Upper lobe of right lung (tissue), 1 donor: ENCODE data around the gene CDC42SE2. TPM values are rescaled to one million over a fixed set of nuclear protein-coding genes. Genes with fewer than 3 reads are reported as not detected.
"Not testable (repeated sequence)": the region's sequence is repeated elsewhere in the genome, so short reads cannot be mapped to it uniquely, and the experiment has no call there.

Experiments used
- ATAC-seq: fragments of 200-7000 bp; cut with Tn5 transposase; one replicate; pipeline ENCODE4 v1.9.1; 2020; ENCODE audit warnings: mild to moderate bottlenecking, moderate library complexity
- DNase-seq: peaks from one replicate; pipeline ENCODE4 v3.0.0-alpha.2; 2020
- H3K27ac ChIP-seq: fragments of 200-600 bp; one replicate; pipeline ENCODE4 v1.8.0; 2022
- H3K27me3 ChIP-seq: fragments of 200-600 bp; one replicate; pipeline ENCODE4 v1.8.0; 2022; ENCODE audit warnings: mild to moderate bottlenecking
- H3K36me3 ChIP-seq: fragments of 200-600 bp; one replicate; pipeline ENCODE4 v1.8.0; 2022
- H3K4me1 ChIP-seq: fragments of 200-600 bp; one replicate; pipeline ENCODE4 v1.8.0; 2022
- H3K4me3 ChIP-seq: fragments of 200-600 bp; one replicate; pipeline ENCODE4 v1.8.0; 2022; ENCODE audit warnings: mild to moderate bottlenecking
- H3K9me3 ChIP-seq: fragments of 200-600 bp; one replicate; pipeline ENCODE4 v1.8.0; 2022
- intact Hi-C: fragments of 100-400 bp; cut with DNase I; formaldehyde crosslinking; loops from one replicate; pipeline ENCODE4 v1.11.0; 2022
- total RNA-seq: library from RNA; stranded (reverse); fragmentation: NEBNext Ultra II Directional; extraction: Animal tissue kit (Norgen Biotek cat#: 25700); gene quantifications from one replicate; pipeline ENCODE4 v1.2.1, GENCODE V29; 2021
- TF ChIP-seq, protein P1 (sequence below): fragments of 200-600 bp; IDR thresholded peaks from one replicate; pipeline ENCODE4 v1.8.0; 2022; ENCODE audit warnings: antibody characterized with exemption
- donor health status: DM: no; HTN: yes; CAD: no; lungs with severe emphysema.

The CDC42SE2 gene
- total RNA-seq, 1 donor from 2014 or later, result 37.0 TPM

DNA sequence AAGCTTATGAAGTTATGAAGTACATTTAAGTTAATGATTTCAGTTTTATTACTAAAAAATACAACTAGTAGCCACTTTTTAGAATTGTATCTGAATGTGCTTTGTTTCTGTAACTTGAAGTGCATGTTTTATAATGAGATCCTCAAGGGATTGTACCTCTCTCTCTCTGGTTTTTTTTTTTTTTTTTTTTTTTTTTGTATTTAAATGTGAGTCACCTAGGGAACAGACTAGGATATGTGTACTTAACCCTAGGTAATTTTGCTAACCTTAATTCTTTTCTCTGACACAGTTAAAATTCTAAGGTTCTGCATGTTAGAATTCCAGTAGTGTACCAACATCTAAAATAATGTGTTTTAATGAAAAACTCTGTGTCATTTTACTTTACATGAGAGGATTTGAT is 59.5 kb downstream of the CDC42SE2 start:
- Histone ChIP-seq H3K9me3 (no peaks in the 10 kb centered on the region), H3K27ac (no peak overlapping the region), H3K4me1 (peaks cover 22% of the 10 kb centered on the region), H3K4me3 (no peak overlapping the region), H3K36me3 (no peaks in the 10 kb centered on the region), H3K27me3 (no peaks in the 10 kb centered on the region)
- no peak for ATAC-seq
- DNase-seq, result no peak
- intact Hi-C loops, result no loop called here
- TF ChIP-seq, protein P1, sequence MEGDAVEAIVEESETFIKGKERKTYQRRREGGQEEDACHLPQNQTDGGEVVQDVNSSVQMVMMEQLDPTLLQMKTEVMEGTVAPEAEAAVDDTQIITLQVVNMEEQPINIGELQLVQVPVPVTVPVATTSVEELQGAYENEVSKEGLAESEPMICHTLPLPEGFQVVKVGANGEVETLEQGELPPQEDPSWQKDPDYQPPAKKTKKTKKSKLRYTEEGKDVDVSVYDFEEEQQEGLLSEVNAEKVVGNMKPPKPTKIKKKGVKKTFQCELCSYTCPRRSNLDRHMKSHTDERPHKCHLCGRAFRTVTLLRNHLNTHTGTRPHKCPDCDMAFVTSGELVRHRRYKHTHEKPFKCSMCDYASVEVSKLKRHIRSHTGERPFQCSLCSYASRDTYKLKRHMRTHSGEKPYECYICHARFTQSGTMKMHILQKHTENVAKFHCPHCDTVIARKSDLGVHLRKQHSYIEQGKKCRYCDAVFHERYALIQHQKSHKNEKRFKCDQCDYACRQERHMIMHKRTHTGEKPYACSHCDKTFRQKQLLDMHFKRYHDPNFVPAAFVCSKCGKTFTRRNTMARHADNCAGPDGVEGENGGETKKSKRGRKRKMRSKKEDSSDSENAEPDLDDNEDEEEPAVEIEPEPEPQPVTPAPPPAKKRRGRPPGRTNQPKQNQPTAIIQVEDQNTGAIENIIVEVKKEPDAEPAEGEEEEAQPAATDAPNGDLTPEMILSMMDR, result no peak

DNA sequence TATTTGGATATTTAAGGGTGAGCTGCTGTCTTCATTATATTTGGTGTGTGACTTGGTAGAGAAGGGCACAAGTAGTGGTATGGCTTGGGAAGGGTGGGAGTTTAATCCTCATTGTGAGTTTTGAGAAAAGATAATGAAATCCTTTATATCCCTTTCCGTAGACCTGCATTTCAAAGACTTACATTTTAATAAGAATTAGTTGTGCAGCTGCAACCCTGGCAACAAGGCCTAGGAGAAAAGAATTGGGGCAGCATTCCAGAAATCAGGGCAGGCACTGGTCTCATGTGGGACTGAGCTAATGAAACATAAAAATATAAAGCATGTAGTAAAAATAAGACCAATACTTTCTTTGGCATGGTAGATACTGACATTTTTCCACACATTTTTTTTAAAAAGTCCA is 60.5 kb downstream of the CDC42SE2 start:
- Histone ChIP-seq H3K4me3 (no peak overlapping the region), H3K36me3 (no peaks in the 10 kb centered on the region), H3K27me3 (no peaks in the 10 kb centered on the region), H3K9me3 (no peaks in the 10 kb centered on the region), H3K27ac (no peak overlapping the region), H3K4me1 (peaks cover 22% of the 10 kb centered on the region)
- TF ChIP-seq, protein P1, result no peak
- intact Hi-C loops, result no loop called here
- no peak for ATAC-seq
- no peak for DNase-seq

DNA sequence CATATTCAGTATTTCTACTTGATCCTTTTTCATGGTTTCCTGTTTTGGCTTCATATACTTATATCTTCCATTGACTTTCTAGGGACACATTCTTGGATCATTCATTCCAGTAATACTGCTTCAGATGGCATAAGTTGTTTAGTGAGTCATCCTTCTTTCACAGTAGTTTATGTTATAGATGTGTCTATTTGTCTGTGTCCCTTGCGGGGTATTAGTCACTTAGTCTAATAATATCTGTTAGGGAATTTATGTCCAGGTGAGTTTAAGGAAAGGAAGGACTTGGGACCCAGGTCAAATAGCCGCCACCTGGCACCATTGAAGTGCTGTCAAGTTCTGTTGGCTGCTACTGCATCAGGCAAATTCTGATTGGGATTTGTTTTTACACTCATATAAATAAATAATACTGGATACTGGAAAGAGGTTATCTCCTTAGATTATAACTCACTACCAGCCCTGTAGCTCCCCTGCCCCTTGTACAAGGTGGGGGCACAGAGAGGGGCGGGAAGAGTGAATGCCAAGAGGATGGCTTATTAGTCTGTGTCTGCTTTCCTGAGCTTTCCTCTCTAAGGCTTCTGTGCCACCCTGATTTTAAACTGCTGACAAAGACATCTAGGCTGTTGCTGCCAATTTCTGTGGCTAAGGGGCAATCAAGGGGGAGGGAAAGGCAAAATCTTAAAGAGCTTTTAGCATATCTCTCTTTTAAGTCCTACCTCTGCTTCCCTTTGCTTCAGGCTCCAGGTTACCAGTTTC is 64.9 kb downstream of the CDC42SE2 start:
- no peak overlapping the region for H3K4me3 ChIP-seq
- H3K9me3 ChIP-seq, result no peaks in the 10 kb centered on the region
- TF ChIP-seq, protein P1, result no peak
- peaks cover 13% of the 10 kb centered on the region for H3K4me1 ChIP-seq
- no peak for DNase-seq
- intact Hi-C loops, result no loop called here
- H3K27me3 ChIP-seq, result no peaks in the 10 kb centered on the region
- no peak overlapping the region for H3K27ac ChIP-seq
- no peak for ATAC-seq
- no peaks in the 10 kb centered on the region for H3K36me3 ChIP-seq

DNA sequence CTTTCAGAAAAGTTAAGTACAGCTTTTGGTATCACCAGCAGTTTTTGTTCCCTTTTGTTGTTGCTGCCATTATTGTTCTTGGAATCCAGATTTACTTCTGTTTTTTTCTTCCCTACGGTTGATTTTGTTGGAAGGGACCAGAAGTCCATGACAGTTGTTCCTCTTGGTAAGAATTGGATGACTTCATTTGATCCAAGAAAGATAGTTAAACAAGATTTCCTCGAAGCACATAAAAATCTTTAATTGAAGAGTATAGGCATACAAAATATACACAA is 65.4 kb downstream of the CDC42SE2 start:
- ATAC-seq, result no peak

DNA sequence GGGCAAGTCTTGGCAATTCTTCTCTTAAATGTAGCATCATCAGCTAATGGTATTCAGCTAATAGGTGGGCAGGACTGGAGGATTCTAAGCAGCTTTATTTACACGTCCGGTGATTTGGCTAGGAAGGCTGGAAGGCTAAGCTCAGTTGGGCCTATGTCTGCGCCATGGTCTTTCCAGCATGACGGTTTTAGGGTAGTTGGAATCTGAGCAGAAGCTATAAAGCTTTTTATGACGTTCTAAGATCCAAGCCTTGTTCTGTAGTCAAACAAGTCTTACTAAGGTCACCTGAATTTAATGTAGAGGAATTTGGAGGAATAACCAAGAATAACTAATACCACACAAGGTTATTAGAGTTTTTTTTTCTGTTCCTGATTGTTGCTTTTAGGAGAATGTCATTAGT is 66.2 kb downstream of the CDC42SE2 start:
- Histone ChIP-seq H3K36me3 (no peaks in the 10 kb centered on the region), H3K9me3 (no peaks in the 10 kb centered on the region), H3K4me1 (no peaks in the 10 kb centered on the region), H3K27ac (no peak overlapping the region), H3K4me3 (no peak overlapping the region), H3K27me3 (no peaks in the 10 kb centered on the region)
- TF ChIP-seq, protein P1, result no peak
- no peak for DNase-seq
- no peak for ATAC-seq
- intact Hi-C loops, result no loop called here

More for the DNA sequence above, 65.4 kb downstream of the CDC42SE2 start:
- Histone ChIP-seq H3K4me3 (no peak overlapping the region), H3K27me3 (no peaks in the 10 kb centered on the region), H3K27ac (no peak overlapping the region), H3K9me3 (no peaks in the 10 kb centered on the region), H3K4me1 (peaks cover 8% of the 10 kb centered on the region), H3K36me3 (no peaks in the 10 kb centered on the region)
- intact Hi-C loops, result no loop called here
- DNase-seq, result no peak
- TF ChIP-seq, protein P1, result no peak

DNA sequence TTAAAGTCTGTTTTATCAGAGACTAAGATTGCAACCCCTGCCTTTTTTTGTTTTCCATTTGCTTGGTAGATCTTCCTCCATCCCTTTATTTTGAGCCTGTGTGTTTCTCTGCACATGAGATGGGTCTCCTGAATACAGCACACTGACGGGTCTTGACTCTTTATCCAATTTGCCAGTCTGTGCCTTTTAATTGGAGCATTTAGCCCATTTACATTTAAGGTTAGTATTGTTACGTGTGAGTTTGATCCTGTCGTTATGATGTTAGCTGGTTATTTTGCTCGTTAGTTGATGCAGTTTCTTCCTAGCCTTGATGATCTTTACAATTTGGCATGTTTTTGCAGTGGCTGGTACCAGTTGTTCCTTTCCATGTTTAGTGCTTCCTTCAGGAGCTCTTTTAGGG is 71.9 kb downstream of the CDC42SE2 start:
- H3K27ac ChIP-seq, H3K4me1 ChIP-seq, H3K36me3 ChIP-seq, H3K4me3 ChIP-seq, intact Hi-C loops, DNase-seq, H3K27me3 ChIP-seq, ATAC-seq, H3K9me3 ChIP-seq: not testable (repeated sequence)

DNA sequence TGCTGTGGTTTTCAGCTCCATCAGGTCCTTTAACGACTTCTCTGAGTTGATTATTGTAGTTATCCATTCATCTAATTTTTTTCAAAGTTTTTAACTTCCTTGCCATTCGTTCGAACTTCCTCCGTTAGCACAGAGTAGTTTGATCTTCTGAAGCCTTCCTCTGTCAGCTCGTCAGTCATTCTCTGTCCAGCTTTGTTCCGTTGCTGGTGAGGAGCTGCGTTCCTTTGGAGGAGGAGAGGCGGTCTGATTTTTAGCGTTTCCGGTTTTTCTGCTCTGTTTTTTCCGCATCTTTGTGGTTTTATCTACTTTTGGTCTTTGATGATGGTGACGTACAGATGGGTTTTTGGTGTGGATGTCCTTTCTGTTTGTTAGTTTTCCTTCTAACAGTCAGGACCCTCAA is 72.9 kb downstream of the CDC42SE2 start:
- H3K27me3 ChIP-seq, intact Hi-C loops: not testable (repeated sequence)

DNA sequence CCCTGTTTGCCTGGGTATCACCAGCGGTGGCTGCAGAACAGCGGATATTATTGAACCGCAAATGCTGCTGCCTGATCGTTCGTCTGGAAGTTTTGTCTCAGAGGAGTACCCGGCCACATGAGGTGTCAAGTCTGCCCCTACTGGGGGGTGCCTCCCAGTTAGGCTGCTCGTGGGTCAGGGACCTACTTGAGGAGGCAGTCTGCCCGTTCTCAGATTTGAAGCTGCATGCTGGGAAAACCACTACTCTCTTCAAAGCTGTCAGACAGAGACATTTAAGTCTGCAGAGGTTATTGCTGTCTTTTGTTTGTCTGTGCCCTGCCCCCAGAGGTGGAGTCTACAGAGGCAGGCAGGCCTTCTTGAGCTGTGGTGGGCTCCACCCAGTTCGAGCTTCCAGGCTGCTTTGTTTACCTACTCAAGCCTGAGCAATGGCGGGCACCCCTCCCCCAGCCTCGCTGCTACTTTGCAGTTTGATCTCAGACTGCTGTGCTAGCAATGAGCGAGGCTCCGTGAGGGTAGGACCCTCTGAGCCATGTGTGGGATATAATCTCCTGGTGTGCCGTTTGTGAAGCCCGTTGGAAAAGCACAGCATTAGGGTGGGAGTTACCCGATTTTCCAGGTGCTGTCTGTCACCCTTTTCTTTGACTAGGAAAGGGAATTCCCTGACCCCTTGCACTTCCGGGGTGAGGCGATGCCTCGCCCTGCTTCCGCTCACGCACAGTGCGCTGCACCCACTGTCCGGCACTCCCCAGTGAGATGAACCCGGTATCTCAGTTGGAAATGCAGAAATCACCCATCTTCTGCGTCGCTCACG is 73.6 kb downstream of the CDC42SE2 start:
- H3K27ac ChIP-seq, H3K4me1 ChIP-seq, H3K9me3 ChIP-seq, H3K36me3 ChIP-seq, DNase-seq, intact Hi-C loops, H3K27me3 ChIP-seq, ATAC-seq, H3K4me3 ChIP-seq: not testable (repeated sequence)

More for the DNA sequence above, 72.9 kb downstream of the CDC42SE2 start:
- H3K9me3 ChIP-seq, H3K27ac ChIP-seq, H3K4me3 ChIP-seq, DNase-seq, H3K4me1 ChIP-seq, ATAC-seq, H3K36me3 ChIP-seq: not testable (repeated sequence)
